Loucy (cell line): ENCODE measurements around the gene RTF1.

Source experiments
- H2AFZ ChIP-seq: fragments of 200-600 bp; sonication (generic); 2 replicates; pipeline ENCODE4 v1.6.0; 2016; ENCODE audit warnings: antibody characterized with exemption, mild to moderate bottlenecking, low read length, moderate library complexity
- H3F3A ChIP-seq: fragments of 200-600 bp; 2 replicates; pipeline ENCODE4 v1.6.0; 2016; ENCODE audit warnings: antibody characterized with exemption, low read depth, mild to moderate bottlenecking
- H3K27me3 ChIP-seq: fragments of 200-600 bp; sonication (generic); 2 replicates; pipeline ENCODE4 v1.6.1; 2014; ENCODE audit warnings: low read length, mild to moderate bottlenecking; ENCODE audit not compliant: insufficient read depth, poor library complexity, severe bottlenecking
- H3K36me3 ChIP-seq: fragments of 200-600 bp; sonication (generic); 2 replicates; pipeline ENCODE4 v1.6.1; 2016; ENCODE audit warnings: low read length; ENCODE audit not compliant: insufficient read depth
- H3K4me1 ChIP-seq: fragments of 200-600 bp; sonication (generic); 2 replicates; pipeline ENCODE4 v1.5.1; 2014; ENCODE audit warnings: low read length, mild to moderate bottlenecking; ENCODE audit not compliant: insufficient read depth, poor library complexity, severe bottlenecking
- H3K4me2 ChIP-seq: fragments of 200-600 bp; sonication (generic); 2 replicates; pipeline ENCODE4 v1.6.0; 2014; ENCODE audit warnings: antibody characterized with exemption, low read length, low read depth, mild to moderate bottlenecking; ENCODE audit not compliant: poor library complexity, severe bottlenecking
- H3K4me3 ChIP-seq: fragments of 200-600 bp; sonication (generic); 2 replicates; pipeline ENCODE4 v1.5.1; 2014; ENCODE audit warnings: low read length, mild to moderate bottlenecking, mixed read lengths; ENCODE audit not compliant: poor library complexity, severe bottlenecking
- H3K79me2 ChIP-seq: fragments of 200-600 bp; sonication (generic); 2 replicates; pipeline ENCODE4 v1.6.1; 2014; ENCODE audit warnings: low read length; ENCODE audit not compliant: insufficient read depth
- H3K9ac ChIP-seq: fragments of 200-600 bp; sonication (generic); 2 replicates; pipeline ENCODE4 v1.6.0; 2014; ENCODE audit warnings: mild to moderate bottlenecking, low read depth, low read length, moderate library complexity; ENCODE audit not compliant: poor library complexity, severe bottlenecking
- H3K9me2 ChIP-seq: fragments of 200-600 bp; sonication (generic); replicated peaks from 2 replicates; pipeline ENCODE4 v1.6.1; 2016; ENCODE audit warnings: low read depth, low read length, mixed read lengths
- H3K9me3 ChIP-seq: fragments of 200-600 bp; sonication (generic); 2 replicates; pipeline ENCODE4 v1.6.1; 2014; ENCODE audit warnings: mild to moderate bottlenecking, antibody characterized with exemption, low read length, low read depth; ENCODE audit not compliant: insufficient read depth
- H4K20me1 ChIP-seq: fragments of 200-600 bp; sonication (generic); 2 replicates; pipeline ENCODE4 v1.6.0; 2014; ENCODE audit warnings: antibody characterized with exemption, low read length, mild to moderate bottlenecking; ENCODE audit not compliant: insufficient read depth, poor library complexity, severe bottlenecking
- EZH2phosphoT487 ChIP-seq: fragments of 200-600 bp; IDR thresholded peaks from 2 replicates; pipeline ENCODE4 v1.6.1; 2018; ENCODE audit warnings: antibody characterized with exemption, mild to moderate bottlenecking, moderate library complexity, borderline replicate concordance
- TF ChIP-seq, protein P1 (sequence below): fragments of 200-600 bp; sonication (generic); conservative IDR thresholded peaks from 2 replicates; pipeline ENCODE4 v1.5.1; 2014; ENCODE audit warnings: mild to moderate bottlenecking, antibody characterized with exemption, low read length

Gene RTF1

DNA sequence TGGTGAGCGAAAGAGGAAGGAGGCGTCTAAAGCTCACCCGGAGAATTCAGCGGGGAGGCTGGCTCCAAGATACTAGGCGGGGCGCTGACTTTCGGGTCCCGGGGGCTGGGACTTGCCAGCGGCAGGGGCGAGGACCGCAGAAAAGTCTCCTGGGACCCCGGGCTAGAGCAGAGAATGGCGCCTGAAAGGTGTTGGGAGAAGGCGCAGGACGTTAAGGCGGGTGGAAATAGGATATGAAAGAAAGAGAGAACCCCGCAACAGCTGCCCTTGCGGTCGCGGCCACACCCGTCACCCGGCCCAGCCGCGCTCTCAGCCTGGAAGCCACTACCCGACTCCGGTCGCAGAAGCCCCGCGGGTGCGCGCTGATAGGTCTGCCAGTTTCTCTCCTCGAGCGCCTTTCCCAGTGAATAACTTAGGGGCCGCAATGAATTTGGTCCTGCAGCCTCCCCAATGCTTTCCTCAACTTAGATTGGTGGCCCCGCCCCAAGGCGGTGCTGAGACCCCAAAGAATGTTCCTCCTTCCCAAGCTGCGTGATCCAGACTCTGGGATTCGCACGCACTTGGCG is 96.1 kb downstream of the RTF1 start:
- Histone ChIP-seq H2AFZ (peak overlapping the region; percentile 80), H3K4me3 (peak overlapping the region; percentile 72), H3K4me2 (peak overlapping the region; percentile 70), H3K27me3 (no peaks in the 10 kb centered on the region), H3K9ac (peak overlapping the region; percentile 59), H3K4me1 (peaks cover 6% of the 10 kb centered on the region), H3K9me3 (no peaks in the 10 kb centered on the region), H3F3A (no peaks in the 10 kb centered on the region), H3K36me3 (no peaks in the 10 kb centered on the region), H3K9me2 (no peaks in the 10 kb centered on the region), H3K79me2 (no peaks in the 10 kb centered on the region; the same call in 1 of the 2 replicates), H4K20me1 (no peaks in the 10 kb centered on the region)
- TF ChIP-seq, protein P1, sequence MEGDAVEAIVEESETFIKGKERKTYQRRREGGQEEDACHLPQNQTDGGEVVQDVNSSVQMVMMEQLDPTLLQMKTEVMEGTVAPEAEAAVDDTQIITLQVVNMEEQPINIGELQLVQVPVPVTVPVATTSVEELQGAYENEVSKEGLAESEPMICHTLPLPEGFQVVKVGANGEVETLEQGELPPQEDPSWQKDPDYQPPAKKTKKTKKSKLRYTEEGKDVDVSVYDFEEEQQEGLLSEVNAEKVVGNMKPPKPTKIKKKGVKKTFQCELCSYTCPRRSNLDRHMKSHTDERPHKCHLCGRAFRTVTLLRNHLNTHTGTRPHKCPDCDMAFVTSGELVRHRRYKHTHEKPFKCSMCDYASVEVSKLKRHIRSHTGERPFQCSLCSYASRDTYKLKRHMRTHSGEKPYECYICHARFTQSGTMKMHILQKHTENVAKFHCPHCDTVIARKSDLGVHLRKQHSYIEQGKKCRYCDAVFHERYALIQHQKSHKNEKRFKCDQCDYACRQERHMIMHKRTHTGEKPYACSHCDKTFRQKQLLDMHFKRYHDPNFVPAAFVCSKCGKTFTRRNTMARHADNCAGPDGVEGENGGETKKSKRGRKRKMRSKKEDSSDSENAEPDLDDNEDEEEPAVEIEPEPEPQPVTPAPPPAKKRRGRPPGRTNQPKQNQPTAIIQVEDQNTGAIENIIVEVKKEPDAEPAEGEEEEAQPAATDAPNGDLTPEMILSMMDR, result no peak
- TF ChIP-seq EZH2phosphoT487, result no peak

DNA sequence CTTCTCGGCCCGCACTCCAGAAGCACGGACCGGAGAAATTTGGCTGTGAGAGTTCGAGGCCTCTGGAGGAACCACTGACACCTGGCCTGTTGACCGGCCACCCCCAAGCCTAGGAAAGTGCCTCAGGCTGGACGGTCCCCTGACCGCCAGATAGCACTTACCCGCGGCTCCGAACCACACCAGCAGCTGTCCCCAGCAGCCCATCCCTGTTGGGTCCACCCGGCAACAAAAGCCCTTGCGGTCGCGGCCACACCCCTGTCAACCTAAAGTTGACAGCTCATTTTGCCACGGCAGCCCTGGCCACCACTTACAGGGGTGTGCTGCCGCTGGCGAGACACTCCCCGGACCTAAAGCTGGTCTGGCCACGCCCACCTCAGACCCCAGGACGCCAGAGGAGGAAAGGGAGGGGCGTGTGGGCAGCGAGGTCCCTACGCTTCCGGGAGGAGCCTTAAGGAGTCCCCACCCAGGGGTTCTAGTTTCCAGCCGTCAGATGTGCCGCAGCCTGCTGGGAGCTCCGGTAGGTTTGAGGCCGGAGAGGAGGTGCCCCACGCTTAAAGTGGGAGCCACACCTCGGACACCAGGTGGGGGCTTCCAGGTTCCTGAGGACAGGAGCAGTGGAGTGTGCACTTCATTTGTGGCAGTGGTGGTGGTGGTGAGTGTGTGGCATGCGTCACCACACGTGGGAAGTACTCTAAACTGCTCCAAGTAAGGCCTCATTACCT is 96.8 kb downstream of the RTF1 start, which contains the start of gene LTK:
Gene LTK, minus strand, starts transcription at position 322 of the 722 bp plus-strand sequence. Its CDS starts 118 bp downstream, at position 204.
- Histone ChIP-seq H3K27me3 (no peaks in the 10 kb centered on the region), H4K20me1 (no peaks in the 10 kb centered on the region), H3F3A (no peaks in the 10 kb centered on the region), H3K9me2 (no peaks in the 10 kb centered on the region), H3K9me3 (no peaks in the 10 kb centered on the region), H3K4me1 (peaks cover 6% of the 10 kb centered on the region), H3K4me3 (peak within 1 kb of the TSS; percentile 72), H3K9ac (peak within 1 kb of the TSS; percentile 59), H3K36me3 (no peaks in the 10 kb centered on the region), H3K79me2 (no peaks in the 10 kb centered on the region; the same call in 1 of the 2 replicates), H3K4me2 (peak within 1 kb of the TSS; percentile 70), H2AFZ (peak within 1 kb of the TSS; percentile 80)
- TF ChIP-seq, protein P1, result no peak
- TF ChIP-seq EZH2phosphoT487, result no peak

DNA sequence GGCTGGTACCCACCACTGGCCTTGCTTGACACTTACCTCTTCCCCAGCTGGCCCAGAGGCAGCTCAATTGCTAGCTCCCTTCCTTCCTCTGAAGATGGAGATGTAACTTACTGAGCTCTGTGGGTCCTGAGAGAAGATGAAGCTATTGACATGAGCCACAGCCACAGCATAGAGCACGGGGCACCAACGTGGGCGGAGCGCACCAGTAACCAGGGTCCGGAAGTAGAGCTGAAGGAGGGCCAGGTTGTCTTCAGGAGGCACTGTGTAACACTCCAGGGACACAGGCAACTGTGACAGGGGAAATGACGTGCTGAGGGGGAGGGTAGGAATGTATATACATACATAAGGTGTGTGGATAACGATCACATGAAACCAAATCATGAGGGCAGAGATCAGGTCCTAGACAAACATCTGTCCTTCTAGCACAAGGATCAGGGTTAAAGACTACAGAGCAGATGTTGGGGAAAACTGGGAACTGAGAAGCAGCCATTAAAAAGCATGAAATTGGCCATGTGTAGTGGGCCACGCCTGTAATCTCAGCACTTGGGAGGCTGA is 101.1 kb downstream of the RTF1 start:
- H2AFZ ChIP-seq, result no peak overlapping the region
- no peaks in the 10 kb centered on the region for H4K20me1 ChIP-seq
- H3F3A ChIP-seq, result no peaks in the 10 kb centered on the region
- H3K4me3 ChIP-seq, result no peak overlapping the region
- peaks cover 1% of the 10 kb centered on the region for H3K4me1 ChIP-seq
- H3K27me3 ChIP-seq, result no peaks in the 10 kb centered on the region
- H3K9me2 ChIP-seq, result no peaks in the 10 kb centered on the region
- H3K9ac ChIP-seq, result no peak overlapping the region
- H3K79me2 ChIP-seq, result no peaks in the 10 kb centered on the region
- TF ChIP-seq, protein P1, result no peak
- no peak overlapping the region for H3K4me2 ChIP-seq
- no peaks in the 10 kb centered on the region for H3K36me3 ChIP-seq
- no peaks in the 10 kb centered on the region for H3K9me3 ChIP-seq
